ENCODE results near the gene LSM14A.

LSM14A gene

GRCh38 chr19:34187011-34187410 lies 14.7 kb downstream of the LSM14A start:
- TF ChIP-seq CTCF (IDR thresholded peaks at IDR 0.05; ENCODE audit: low read depth, low read length) = no peak
- no peak for DNase-seq (ENCODE audit: extremely low read depth, low read depth)

- DNase-seq (ENCODE audit: extremely low read depth, low read depth) = no peak
- TF ChIP-seq CTCF (IDR thresholded peaks at IDR 0.05; ENCODE audit: low read depth, low read length) = no peak
These were observed 16.1 kb downstream of the LSM14A start for GRCh38 chr19:34188408-34188807.

- DNase-seq (ENCODE audit: extremely low read depth, low read depth) = no peak
- no peak for TF ChIP-seq CTCF (IDR thresholded peaks at IDR 0.05; ENCODE audit: low read depth, low read length)
These were observed 17.1 kb downstream of the LSM14A start for GRCh38 chr19:34189199-34189916.

- TF ChIP-seq CTCF (IDR thresholded peaks at IDR 0.05; ENCODE audit: low read depth, low read length) = no peak
- DNase-seq (ENCODE audit: extremely low read depth, low read depth) = no peak
These were observed 17.7 kb downstream of the LSM14A start for GRCh38 chr19:34189917-34190425.

- no peak for TF ChIP-seq CTCF (IDR thresholded peaks at IDR 0.05; ENCODE audit: low read depth, low read length)
These were observed 19.2 kb downstream of the LSM14A start for GRCh38 chr19:34191355-34191962.

GRCh38 chr19:34193439-34193838 lies 21.1 kb downstream of the LSM14A start:
- no peak for DNase-seq (ENCODE audit: extremely low read depth, low read depth)
- TF ChIP-seq CTCF (IDR thresholded peaks at IDR 0.05; ENCODE audit: low read depth, low read length) = no peak

More at GRCh38 chr19:34191355-34191962, 19.2 kb downstream of the LSM14A start:
- DNase-seq (ENCODE audit: extremely low read depth, low read depth) = no peak

- DNase-seq (ENCODE audit: extremely low read depth, low read depth) = no peak
- no peak for TF ChIP-seq CTCF (IDR thresholded peaks at IDR 0.05; ENCODE audit: low read depth, low read length)
These were observed 21.6 kb downstream of the LSM14A start for GRCh38 chr19:34193876-34194275.
